ENCODE measurements around the gene SPRED3. TPM values are rescaled to one million over a fixed set of nuclear protein-coding genes. Genes with fewer than 3 reads are reported as not detected.
"Not testable (repeated sequence)": the region's sequence is repeated elsewhere in the genome, so short reads cannot be mapped to it uniquely, and the experiment has no call there.

The SPRED3 gene
- total RNA-seq, result 0.17 and 1.4 TPM in 2 replicates

GRCh38 chr19:38388349-38389100, at the start of gene SPRED3:
Gene SPRED3 (plus strand): TSS chr19:38388697. CDS start chr19:38390303, 1,606 bp downstream.
- DNase-seq (ENCODE audit: low read depth), result no peak

DNA sequence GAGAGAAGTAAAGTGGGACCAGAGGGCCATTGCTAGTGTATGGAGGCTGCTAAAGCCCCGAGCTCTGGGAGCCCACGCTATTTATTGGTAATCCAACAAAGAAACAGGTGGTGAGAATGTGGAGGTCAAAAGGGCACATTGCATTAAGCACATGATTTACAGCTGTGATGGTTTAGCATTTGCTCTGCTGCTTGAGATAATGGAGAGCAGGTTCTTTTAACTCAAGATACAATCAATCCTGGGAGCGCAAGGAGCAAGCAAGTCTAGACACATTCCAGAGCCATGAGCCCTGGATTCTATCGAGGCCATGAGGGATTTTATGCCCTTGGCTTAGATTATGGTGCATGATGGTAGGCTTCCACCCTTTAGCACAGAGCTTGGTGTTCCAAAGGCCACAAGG, 49.5 kb upstream of the SPRED3 start:
- not testable (repeated sequence) for DNase-seq (ENCODE audit: low read depth)

DNA sequence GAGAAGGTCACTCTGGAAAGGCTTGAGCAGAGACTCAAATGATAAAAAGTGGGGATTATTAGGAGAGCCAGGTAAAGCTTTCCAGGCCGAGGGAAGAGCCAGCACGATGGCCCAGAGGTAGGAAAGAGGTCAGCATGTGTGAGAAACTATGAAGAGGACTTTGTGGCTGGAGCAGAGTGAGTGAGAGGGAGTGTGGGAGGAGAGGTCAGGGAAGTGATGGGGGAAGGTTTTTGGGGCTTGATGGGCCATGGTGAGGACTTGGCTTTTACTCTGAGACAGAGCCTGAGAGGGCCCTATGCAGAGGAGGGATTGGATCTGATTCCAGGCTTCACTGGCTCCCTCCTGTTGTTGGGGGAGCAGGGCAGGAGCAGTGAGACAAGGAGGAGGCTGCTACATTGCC, 47.6 kb upstream of the SPRED3 start:
- no peak for DNase-seq (ENCODE audit: low read depth)

DNA sequence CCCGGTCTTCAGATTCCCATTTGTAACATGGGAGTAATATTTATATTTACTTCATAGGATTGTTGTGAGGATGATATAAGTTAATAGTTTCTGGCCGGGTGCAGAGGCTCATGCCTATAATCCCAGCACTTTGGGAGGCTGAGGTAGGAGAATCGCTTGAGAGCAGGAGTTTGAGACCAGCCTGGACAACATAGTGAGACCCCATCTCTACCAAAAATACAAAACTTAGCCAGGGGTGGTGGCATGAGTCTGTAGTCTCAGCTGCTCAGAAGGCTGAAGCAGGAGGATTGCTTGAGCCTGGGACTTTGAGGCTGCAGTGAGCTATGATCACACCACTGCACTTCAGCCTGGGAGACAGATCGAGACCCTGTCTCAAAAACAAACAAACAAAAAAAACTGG, 41.7 kb upstream of the SPRED3 start:
- DNase-seq (ENCODE audit: low read depth), result no peak

DNA sequence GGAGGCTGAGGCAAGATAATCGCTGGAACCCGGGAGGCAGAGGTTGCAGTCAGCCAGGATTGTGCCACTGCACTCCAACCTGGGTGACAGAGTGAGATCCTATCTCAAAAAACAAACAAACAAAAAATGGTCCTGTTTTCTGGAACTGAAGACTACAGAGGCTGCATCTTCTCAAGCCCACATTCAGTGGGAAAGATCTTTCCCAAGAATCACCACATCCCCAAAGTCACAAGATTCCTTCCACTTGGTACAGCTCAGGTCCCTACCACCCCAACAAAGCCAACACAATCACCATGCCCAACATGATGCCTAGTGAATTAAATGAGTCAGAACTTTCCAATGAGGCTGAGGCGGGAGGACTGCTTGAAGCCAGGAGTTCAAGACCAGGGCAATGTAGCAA, 37.6 kb upstream of the SPRED3 start:
- DNase-seq (ENCODE audit: low read depth), result no peak

GRCh38 chr19:38351865-38352395, 36.6 kb upstream of the SPRED3 start:
- no peak for DNase-seq (ENCODE audit: low read depth)

- DNase-seq (ENCODE audit: low read depth), result no peak
These were observed 35.9 kb upstream of the SPRED3 start for GRCh38 chr19:38352611-38353010.

DNA sequence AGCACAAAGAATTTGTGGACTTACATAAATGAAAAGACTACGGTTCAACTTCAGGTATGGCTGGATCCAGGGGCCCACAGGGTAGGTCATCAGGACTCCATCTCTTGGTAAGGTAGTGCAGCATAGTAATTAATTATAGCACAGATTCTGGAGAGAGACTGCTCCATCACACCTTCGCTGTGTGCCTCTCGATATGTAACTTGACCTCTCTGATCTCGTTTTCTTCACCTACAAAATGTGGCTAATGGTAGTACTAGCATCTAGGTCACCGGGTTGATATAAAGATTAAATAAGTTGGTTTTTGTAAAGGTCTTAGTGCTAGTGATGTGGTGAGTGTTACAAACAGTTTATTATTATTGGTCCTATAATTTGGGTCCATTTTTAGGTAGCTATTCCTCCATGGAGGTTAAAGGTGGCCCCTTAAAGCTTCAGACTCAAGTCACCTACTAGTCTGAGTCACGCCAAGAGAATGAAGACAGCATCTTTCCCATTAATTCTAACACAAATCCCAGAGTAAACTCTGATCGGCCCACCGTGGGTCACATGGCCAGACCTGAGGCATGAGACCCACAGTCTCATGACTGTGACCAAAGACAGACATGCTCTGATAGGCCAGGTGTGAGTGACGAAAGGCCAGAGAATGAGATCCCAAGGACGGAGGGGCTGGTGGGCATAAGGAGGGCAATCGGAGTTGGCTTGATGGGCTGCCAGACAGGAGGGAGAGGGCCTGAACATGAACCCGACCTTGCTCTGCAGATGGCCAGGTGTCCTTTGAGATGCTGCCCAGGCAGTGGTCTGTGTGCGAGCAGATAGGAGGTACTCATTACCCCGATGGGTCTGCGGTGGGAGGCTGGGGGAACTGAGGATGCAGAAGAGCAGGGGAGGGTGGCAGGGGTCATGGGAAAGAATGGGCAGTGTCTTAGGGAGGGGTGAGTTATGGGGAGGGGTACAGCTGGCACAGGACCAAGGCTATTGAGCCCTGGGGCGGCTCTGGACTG, 32.5 kb upstream of the SPRED3 start:
- no peak for DNase-seq (ENCODE audit: low read depth)

DNA sequence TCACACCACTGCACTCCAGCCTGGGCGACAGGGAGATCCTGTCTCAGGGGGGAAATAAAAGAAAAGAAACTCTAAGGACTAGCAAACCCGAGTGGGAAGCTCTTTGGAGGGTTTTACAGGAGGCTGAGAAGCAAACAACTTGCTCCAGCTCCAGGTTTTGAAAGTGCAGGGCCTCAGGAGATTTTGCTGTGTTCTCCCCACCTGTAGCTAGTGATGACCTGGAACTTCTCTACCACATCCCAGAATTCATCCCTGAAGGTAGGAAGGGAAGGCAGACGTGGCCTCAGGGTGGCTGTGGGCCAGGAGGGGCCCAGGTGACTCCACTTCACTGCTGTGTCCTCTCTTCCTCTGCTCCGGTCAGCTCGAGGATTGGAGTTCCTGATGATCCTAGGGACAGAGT, 30.4 kb upstream of the SPRED3 start:
- DNase-seq (ENCODE audit: low read depth), result no peak

- DNase-seq (ENCODE audit: low read depth), result no peak
These were observed 29.1 kb upstream of the SPRED3 start for GRCh38 chr19:38359242-38360021.

DNA sequence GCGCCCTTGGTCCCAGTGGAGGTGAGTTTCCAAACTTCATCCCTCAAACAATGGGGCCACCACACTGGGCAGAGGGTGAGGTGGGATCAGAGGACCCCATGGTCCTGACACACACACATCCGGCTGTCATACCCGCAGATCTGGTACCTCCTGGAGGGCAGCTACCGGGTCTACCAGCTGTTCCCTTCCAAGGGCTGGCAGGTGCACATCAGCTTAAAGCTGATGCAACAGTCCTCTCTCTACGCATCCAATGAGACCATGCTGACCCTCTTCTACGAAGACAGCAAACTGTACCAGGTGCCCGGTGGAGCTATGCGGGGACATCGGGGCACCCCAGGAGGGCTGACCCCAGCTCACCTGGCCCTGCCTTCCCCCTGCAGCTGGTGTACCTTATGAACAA, 28.1 kb upstream of the SPRED3 start:
- no peak for DNase-seq (ENCODE audit: low read depth)

GRCh38 chr19:38360839-38361631, 27.5 kb upstream of the SPRED3 start:
- DNase-seq (ENCODE audit: low read depth), result no peak

DNA sequence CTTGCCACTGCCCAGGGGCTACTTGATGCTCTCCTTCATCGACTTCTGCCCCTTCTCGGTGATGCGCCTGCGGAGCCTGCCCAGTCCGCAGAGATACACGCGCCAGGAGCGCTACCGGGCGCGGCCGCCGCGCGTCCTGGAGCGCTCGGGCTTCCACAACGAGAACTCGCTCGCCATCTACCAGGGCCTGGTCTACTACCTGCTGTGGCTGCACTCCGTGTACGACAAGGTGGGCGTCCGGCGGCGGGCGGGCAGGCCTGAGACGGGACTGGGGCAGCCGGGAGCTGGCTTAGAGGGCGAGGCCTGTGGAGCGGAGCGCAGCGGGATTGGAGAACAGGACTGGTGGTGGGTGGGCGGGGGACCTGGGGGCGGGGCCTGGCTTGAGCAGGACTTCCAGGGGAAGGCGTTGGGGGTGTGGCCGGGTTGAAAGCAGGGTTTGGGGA, 26.8 kb upstream of the SPRED3 start:
- peak; percentile 50 for DNase-seq (ENCODE audit: low read depth)

GRCh38 chr19:38362076-38362945, 26.2 kb upstream of the SPRED3 start:
- peak; percentile 10 for DNase-seq (ENCODE audit: low read depth)

- not testable (repeated sequence) for DNase-seq (ENCODE audit: low read depth)
These were observed 25.4 kb upstream of the SPRED3 start for GRCh38 chr19:38362946-38363688.

DNA sequence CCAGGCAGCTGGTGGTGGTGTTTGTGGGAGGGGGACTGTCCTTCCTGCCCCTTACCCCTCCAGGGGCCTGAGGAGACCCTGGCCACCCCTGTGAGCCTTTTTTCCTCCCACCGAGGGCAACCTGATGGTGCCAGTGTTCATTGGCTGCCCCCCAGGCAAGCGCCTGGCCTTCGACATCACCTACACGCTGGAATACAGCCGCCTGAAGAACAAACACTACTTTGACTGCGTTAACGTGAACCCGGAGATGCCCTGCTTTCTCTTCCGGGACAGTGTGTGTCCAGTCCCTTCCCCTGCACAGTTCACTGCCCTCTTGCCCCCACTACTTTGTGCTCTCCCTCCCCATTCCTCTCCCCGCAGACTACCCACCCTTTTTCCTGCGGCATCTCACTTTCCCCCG, 21.5 kb upstream of the SPRED3 start:
- no peak for DNase-seq (ENCODE audit: low read depth)

GRCh38 chr19:38369584-38369983, 18.9 kb upstream of the SPRED3 start:
- DNase-seq (ENCODE audit: low read depth), result no peak

GRCh38 chr19:38370299-38370698, 18.2 kb upstream of the SPRED3 start:
- DNase-seq (ENCODE audit: low read depth), result no peak

- DNase-seq (ENCODE audit: low read depth), result no peak
These were observed 17.4 kb upstream of the SPRED3 start for GRCh38 chr19:38371081-38371480.
